RPMI7951 (cell line): ENCODE measurements around the gene GPATCH2L. TPM values are rescaled to one million over a fixed set of nuclear protein-coding genes. Genes with fewer than 3 reads are reported as not detected.

Experiments used
- DNase-seq: peaks from one replicate; pipeline ENCODE4 v3.0.0-alpha.2; 2012; ENCODE audit warnings: low read depth
- total RNA-seq: library from RNA; depleted of rRNA; stranded (reverse); fragments of >200 nt; shearing (Covaris generic); gene quantifications from 2 replicates; pipeline ENCODE4 v1.2.3, GENCODE V29; 2014; rRNA removed

The GPATCH2L gene
- total RNA-seq, 1 experiment from 2014 or later: 25.6 TPM

GRCh38 chr14:76256545-76256944 is 104.8 kb downstream of the GPATCH2L start:
- no peak for DNase-seq

GRCh38 chr14:76257111-76257803 is 105.5 kb downstream of the GPATCH2L start:
- DNase-seq: no peak

GRCh38 chr14:76257842-76258397 is 106.2 kb downstream of the GPATCH2L start:
- peak; percentile 6 for DNase-seq

- DNase-seq: no peak
Observed at GRCh38 chr14:76259029-76259735, 107.5 kb downstream of the GPATCH2L start.

- DNase-seq: no peak
Observed at GRCh38 chr14:76260749-76261148, 109.0 kb downstream of the GPATCH2L start.

- DNase-seq: peak; percentile 52
Observed at GRCh38 chr14:76261371-76261811, 109.7 kb downstream of the GPATCH2L start.

- DNase-seq: no peak
Observed at GRCh38 chr14:76262641-76263040, 110.9 kb downstream of the GPATCH2L start.

Other genes with a start within 250 kb of the GPATCH2L start
- gene TGFB3, start 169.9 kb upstream of the GPATCH2L start, total RNA-seq: 1.8 and 3.6 TPM in 2 replicates
- gene IFT43, start 166.2 kb upstream of the GPATCH2L start, total RNA-seq: 38.5 and 41.6 TPM in 2 replicates
- gene ESRRB, start 224.2 kb downstream of the GPATCH2L start, total RNA-seq: 0.59 TPM in 1 of 2 replicates, not detected in the other